H1 (cell line): ENCODE results near the gene ADGRF5. TPM values are rescaled to one million over a fixed set of nuclear protein-coding genes. Genes with fewer than 3 reads are reported as not detected.

Experiments
- CTCF ChIA-PET: fragments of 300-600 bp; sonication (Branson Sonifier 250); formaldehyde crosslinking; loops from one replicate; lab custom pipeline; 2021; ENCODE audit not compliant: partially characterized antibody; lab: Charles Lee
- POLR2A ChIA-PET: fragments of 300-600 bp; sonication (Branson Sonifier 250); formaldehyde crosslinking; loops from one replicate; lab custom pipeline; 2021; ENCODE audit warnings: inconsistent platforms; ENCODE audit not compliant: partially characterized antibody; lab: Charles Lee
- DNase-seq, 2 experiments: peaks; one replicate each; pipeline versions ENCODE4 v3.0.0 to v3.0.0-alpha.2; 2010 to 2022; ENCODE audit warnings: low spot score in 2 of 2, low read depth in 1 of 2, mixed read lengths in 1 of 2
- FAIRE-seq: peaks from 2 replicates; lab custom pipeline; 2011; peaks lifted over from hg19 to GRCh38; lab: Jason Lieb, UNC
- H2AFZ ChIP-seq: 2 replicates; pipeline ENCODE4 v1.8.1; 2012; ENCODE audit warnings: low read length, inconsistent platforms
- H2AK5ac ChIP-seq: 2 replicates; pipeline ENCODE4 v1.6.1; 2013; ENCODE audit warnings: low read depth, low read length
- H2BK120ac ChIP-seq: replicated peaks from 2 replicates; pipeline ENCODE3; 2013; ENCODE audit warnings: low read depth, low read length, inconsistent platforms
- H2BK12ac ChIP-seq: 2 replicates; pipeline ENCODE4 v1.6.1; 2013; ENCODE audit warnings: low read depth, low read length
- H2BK15ac ChIP-seq: 2 replicates; pipeline ENCODE4 v1.6.1; 2013; ENCODE audit warnings: low read length
- H2BK20ac ChIP-seq: 2 replicates; pipeline ENCODE4 v1.6.1; 2013; ENCODE audit warnings: low read length
- H2BK5ac ChIP-seq: 2 replicates; pipeline ENCODE4 v1.6.1; 2013; ENCODE audit warnings: low read depth, low read length
- H3K14ac ChIP-seq: 2 replicates; pipeline ENCODE4 v1.6.1; 2013; ENCODE audit warnings: inconsistent platforms; ENCODE audit not compliant: insufficient read length
- H3K18ac ChIP-seq: 2 replicates; pipeline ENCODE4 v1.6.1; 2013; ENCODE audit warnings: low read length; ENCODE audit errors: extremely low read depth
- H3K23ac ChIP-seq: 2 replicates; pipeline ENCODE4 v1.6.1; 2013; ENCODE audit warnings: inconsistent platforms; ENCODE audit not compliant: insufficient read length
- H3K23me2 ChIP-seq: 2 replicates; pipeline ENCODE4 v1.6.1; 2013; ENCODE audit warnings: low read depth, low read length
- H3K27ac ChIP-seq: 2 replicates; pipeline ENCODE4 v1.6.1; 2011; ENCODE audit warnings: low read depth, low read length, inconsistent platforms
- H3K27me3 ChIP-seq, 4 experiments: replicated peaks in 1 of 4; 1 replicate in 1 of 4; 2 replicates in 3 of 4; pipeline versions ENCODE4 v1.6.1 to v1.8.1; 2011 to 2013; ENCODE audit warnings: low read length in 3 of 4, mild to moderate bottlenecking in 3 of 4, inconsistent platforms in 2 of 4, mixed read lengths in 2 of 4, moderate library complexity in 1 of 4; ENCODE audit not compliant: control insufficient read depth in 3 of 4, insufficient read depth in 3 of 4; ENCODE audit errors: extremely low read depth in 1 of 4
- H3K36me3 ChIP-seq, 4 experiments: 2 replicates each; pipeline versions ENCODE4 v1.6.1 to v1.8.1; 2011 to 2013; ENCODE audit warnings: mild to moderate bottlenecking in 4 of 4, low read length in 3 of 4, moderate library complexity in 2 of 4, control low read depth in 1 of 4, inconsistent platforms in 1 of 4; ENCODE audit not compliant: insufficient read depth in 4 of 4, control insufficient read depth in 2 of 4
- H3K4ac ChIP-seq: replicated peaks from 2 replicates; pipeline ENCODE3; 2013; ENCODE audit warnings: low read length, low read depth, mixed read lengths, inconsistent platforms; ENCODE audit not compliant: insufficient read length
- H3K4me1 ChIP-seq, 4 experiments: replicated peaks in 1 of 4; 1 replicate in 1 of 4; 2 replicates in 3 of 4; pipeline versions ENCODE4 v1.6.1 to v1.8.1; 2011 to 2013; ENCODE audit warnings: low read length in 3 of 4, inconsistent platforms in 2 of 4, mixed read lengths in 1 of 4; ENCODE audit not compliant: insufficient read depth in 4 of 4, control insufficient read depth in 3 of 4
- H3K4me2 ChIP-seq, 2 experiments: 2 replicates each; pipeline versions ENCODE4 v1.6.1 to v1.8.1; 2011 to 2013; ENCODE audit warnings: low read depth in 2 of 2, low read length in 2 of 2, control low read depth in 1 of 2, inconsistent platforms in 1 of 2, mild to moderate bottlenecking in 1 of 2; ENCODE audit not compliant: insufficient read depth in 1 of 2
- H3K4me3 ChIP-seq, 4 experiments: fragments of 200-600, 300-600 bp in 1 of 4; sonication (generic), shearing (Covaris generic), sonication (Bioruptor Twin) in 1 of 4; 2 replicates each; pipeline versions ENCODE4 v1.5.1 to v1.8.1; 2011 to 2016; ENCODE audit warnings: low read length in 4 of 4, low read depth in 3 of 4, control low read depth in 2 of 4, inconsistent platforms in 2 of 4, mild to moderate bottlenecking in 2 of 4, mixed read lengths in 1 of 4, moderate library complexity in 1 of 4; ENCODE audit not compliant: insufficient read depth in 2 of 4; ENCODE audit errors: extremely low read depth in 1 of 4
- H3K56ac ChIP-seq: replicated peaks from 2 replicates; pipeline ENCODE3; 2013; ENCODE audit warnings: low read depth, mild to moderate bottlenecking, mixed read lengths, low read length, inconsistent platforms; ENCODE audit not compliant: insufficient read length
- H3K79me1 ChIP-seq: 2 replicates; pipeline ENCODE4 v1.6.1; 2013; ENCODE audit warnings: low read depth, low read length, control low read depth
- H3K79me2 ChIP-seq, 2 experiments: 2 replicates each; pipeline versions ENCODE4 v1.6.1 to v1.8.1; 2012 to 2013; ENCODE audit warnings: low read length in 2 of 2, mild to moderate bottlenecking in 2 of 2, inconsistent platforms in 1 of 2; ENCODE audit not compliant: insufficient read depth in 2 of 2, control insufficient read depth in 1 of 2
- H3K9ac ChIP-seq, 4 experiments: replicated peaks in 1 of 4; 1 replicate in 1 of 4; 2 replicates in 3 of 4; pipeline versions ENCODE4 v1.6.1 to v1.8.1; 2011 to 2013; ENCODE audit warnings: low read depth in 3 of 4, low read length in 3 of 4, control low read depth in 2 of 4, mild to moderate bottlenecking in 2 of 4, moderate library complexity in 2 of 4, inconsistent platforms in 1 of 4; ENCODE audit errors: extremely low read depth in 1 of 4
- H3K9me3 ChIP-seq, 2 experiments: 2 replicates each; pipeline versions ENCODE4 v1.6.1 to v1.8.1; 2012 to 2013; ENCODE audit warnings: mild to moderate bottlenecking in 2 of 2, moderate library complexity in 2 of 2, control low read depth in 1 of 2, inconsistent platforms in 1 of 2, low read depth in 1 of 2, low read length in 1 of 2, mixed read lengths in 1 of 2; ENCODE audit not compliant: insufficient read depth in 2 of 2
- H4K20me1 ChIP-seq, 2 experiments: replicated peaks in 1 of 2; 2 replicates each; pipeline versions ENCODE3 to v1.8.1; 2011 to 2013; ENCODE audit warnings: inconsistent platforms in 2 of 2, low read length in 2 of 2, mild to moderate bottlenecking in 1 of 2; ENCODE audit not compliant: insufficient read depth in 2 of 2, control insufficient read depth in 1 of 2
- H4K5ac ChIP-seq: 2 replicates; pipeline ENCODE4 v1.6.1; 2013; ENCODE audit warnings: low read length, low read depth, mixed read lengths, inconsistent platforms; ENCODE audit not compliant: insufficient read length
- H4K8ac ChIP-seq: 2 replicates; pipeline ENCODE4 v1.8.0; 2013; ENCODE audit warnings: mild to moderate bottlenecking, moderate library complexity, low read length, inconsistent platforms; ENCODE audit not compliant: insufficient read depth; ENCODE audit errors: extremely low read depth
- H4K91ac ChIP-seq: replicated peaks from 2 replicates; pipeline ENCODE3; 2013; ENCODE audit warnings: low read length, mixed read lengths, inconsistent platforms; ENCODE audit not compliant: insufficient read length
- CTBP2 ChIP-seq: IDR thresholded peaks from 2 replicates; pipeline ENCODE4 v1.7.0; 2011; ENCODE audit warnings: borderline replicate concordance, mild to moderate bottlenecking, moderate library complexity, mixed read lengths, low read length; ENCODE audit not compliant: insufficient read depth, insufficient read length
- HDAC2 ChIP-seq, 2 experiments: fragments of 300-600 bp in 1 of 2; sonication (generic) in 1 of 2; IDR thresholded peaks; 2 replicates each; pipeline ENCODE4 v1.6.1; 2011 to 2012; ENCODE audit warnings: low read depth in 2 of 2, low read length in 2 of 2, mild to moderate bottlenecking in 2 of 2, moderate library complexity in 2 of 2, borderline replicate concordance in 1 of 2, inconsistent platforms in 1 of 2
- JUN ChIP-seq: IDR thresholded peaks from 2 replicates; pipeline ENCODE4 v1.6.1; 2011; ENCODE audit warnings: low read depth, mild to moderate bottlenecking, improper control_type of control experiment, low read length
- RAD21 ChIP-seq, 2 experiments: IDR thresholded peaks in 1 of 2; conservative IDR thresholded peaks in 1 of 2; 2 replicates each; pipeline ENCODE4 v1.6.1; 2011; ENCODE audit warnings: low read depth in 2 of 2, low read length in 2 of 2, improper control_type of control experiment in 1 of 2, inconsistent platforms in 1 of 2, mild to moderate bottlenecking in 1 of 2, moderate library complexity in 1 of 2
- TCF12 ChIP-seq: IDR thresholded peaks from 2 replicates; pipeline ENCODE4 v1.6.1; 2011; ENCODE audit warnings: low read depth, mild to moderate bottlenecking, low read length
- WGBS, 2 experiments: shearing (Covaris generic) in 1 of 2; methylation state at CpG; one replicate each; pipeline versions ENCODE4 v1.1.6 to v1.1.7; 2013 to 2015; ENCODE audit warnings: low lambda C conversion rate in 2 of 2, mixed read lengths in 2 of 2, inconsistent platforms in 1 of 2, low coverage in 1 of 2, missing lambda C conversion rate in 1 of 2; ENCODE audit not compliant: insufficient replicate concordance in 2 of 2, insufficient coverage in 1 of 2, insufficient read length in 1 of 2; ENCODE audit errors: extremely low coverage in 1 of 2, missing lambda C conversion rate in 1 of 2; 5-methylcytosine and 5-hydroxymethylcytosine counted together
- polyA plus RNA-seq, 7 experiments: library from polyadenylated mRNA; depleted of rRNA in 3 of 7; stranded (reverse) in 5 of 7; unstranded in 2 of 7; fragments of >200 nt in 5 of 7; fragments of 200-250 nt in 2 of 7; gene quantifications; 1 replicate in 5 of 7; 2 replicates in 1 of 7; 4 replicates in 1 of 7; pipeline versions ENCODE4 v1.2.1 to v1.2.3, GENCODE V29; 2011 to 2013; ENCODE audit warnings: missing spikeins in 2 of 7, mixed read lengths in 2 of 7
- total RNA-seq: library from RNA; stranded (reverse); fragmentation: NEBNext Ultra II Directional; extraction: Animal tissue kit (Norgen Biotek cat#: 25700); gene quantifications from 2 replicates; pipeline ENCODE4 v1.2.1, GENCODE V29; 2021

The ADGRF5 gene
- total and polyA plus RNA-seq, 2 of the 8 experiments (the other 6 are each of a cell fraction or from before 2014, with no cell fraction given): 0.06 TPM; not detected in 1

DNA sequence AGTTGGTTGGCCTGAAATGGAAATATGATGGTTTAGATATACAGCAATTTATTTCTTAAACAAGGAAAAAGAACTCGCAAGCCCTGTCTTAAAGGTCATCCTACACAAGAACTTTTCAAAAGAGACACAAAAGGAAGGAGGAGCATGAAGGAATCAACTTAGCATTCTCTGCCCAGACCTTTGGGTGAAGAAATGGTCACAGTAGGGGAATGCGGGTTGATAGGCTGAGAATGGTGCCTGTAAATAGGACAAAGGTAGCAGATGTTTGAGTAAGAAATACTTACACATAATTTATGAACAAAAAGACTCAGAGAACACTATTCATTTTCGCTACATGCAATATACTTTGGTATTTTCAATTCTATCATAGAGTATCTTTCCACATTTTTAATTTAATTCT, 15.0 kb downstream of the ADGRF5 start:
- H2AFZ ChIP-seq: no peak overlapping the region
- no peak overlapping the region for H3K9ac ChIP-seq
- H3K4ac ChIP-seq: no peak overlapping the region
- H3K4me1 ChIP-seq: peaks cover 0 to 3% (median 0%) of the 10 kb centered on the region in 4 experiments; a peak in 2 of 7 replicates
- no peak overlapping the region for H2BK20ac ChIP-seq
- no peak for TF ChIP-seq HDAC2 (IDR thresholded peaks at IDR 0.05; ENCODE audit: borderline replicate concordance in 1 of 2, low read depth in 2 of 2, low read length in 2 of 2)
- TF ChIP-seq RAD21 (IDR thresholded peaks at IDR 0.05 in 1 of 2, conservative IDR thresholded peaks at IDR 0.05 in 1 of 2; ENCODE audit: low read depth in 2 of 2, low read length in 2 of 2): no peak
- no peak for TF ChIP-seq CTBP2
- TF ChIP-seq TCF12: no peak
- TF ChIP-seq JUN: no peak
- TF ChIP-seq, all 59 proteins: peak for 0
- Histone ChIP-seq H3K36me3 (no peaks in the 10 kb centered on the region), H2BK12ac (no peak overlapping the region), H3K4me3 (no peak overlapping the region), H3K9me3 (no peaks in the 10 kb centered on the region), H3K27ac (no peak overlapping the region), H4K20me1 (no peaks in the 10 kb centered on the region), H3K14ac (no peak overlapping the region), H3K18ac (no peak overlapping the region), H2BK15ac (no peak overlapping the region), H3K56ac (no peak overlapping the region), H3K23ac (no peak overlapping the region), H2AK5ac (no peak overlapping the region), H3K4me2 (no peak overlapping the region), H4K8ac (no peak overlapping the region), H3K79me1 (no peaks in the 10 kb centered on the region), H3K23me2 (no peaks in the 10 kb centered on the region), H2BK120ac (no peak overlapping the region), H4K5ac (no peak overlapping the region), H3K27me3 (no peaks in the 10 kb centered on the region), H2BK5ac (no peak overlapping the region), H4K91ac (no peak overlapping the region), H3K79me2 (no peaks in the 10 kb centered on the region)
- DNase-seq: no peak
- WGBS, 2 experiments: 84% methylated on average over 3 of the region's 3 CpGs; no CpG with 5 or more reads in 1 of the 2 experiments
- CTCF ChIA-PET: no interaction called here
- POLR2A ChIA-PET: no interaction called here
- no peak for FAIRE-seq
